IPS DF 4.7 (cell line): ENCODE measurements around the gene PCDH9.
"Not testable (repeated sequence)": the region's sequence is repeated elsewhere in the genome, so short reads cannot be mapped to it uniquely, and the experiment has no call there.

Experiments
- DNase-seq: peaks from one replicate; pipeline ENCODE4 v3.0.0-alpha.2; 2013; ENCODE audit warnings: low spot score; ENCODE audit errors: extremely low read depth

PCDH9 gene

GRCh38 chr13:66915596-66916185 lies 314.4 kb downstream of the PCDH9 start:
- no peak for DNase-seq

- no peak for DNase-seq
These were observed 316.0 kb downstream of the PCDH9 start for GRCh38 chr13:66914155-66914554.

- no peak for DNase-seq
These were observed 318.7 kb downstream of the PCDH9 start for GRCh38 chr13:66911411-66911939.

DNA sequence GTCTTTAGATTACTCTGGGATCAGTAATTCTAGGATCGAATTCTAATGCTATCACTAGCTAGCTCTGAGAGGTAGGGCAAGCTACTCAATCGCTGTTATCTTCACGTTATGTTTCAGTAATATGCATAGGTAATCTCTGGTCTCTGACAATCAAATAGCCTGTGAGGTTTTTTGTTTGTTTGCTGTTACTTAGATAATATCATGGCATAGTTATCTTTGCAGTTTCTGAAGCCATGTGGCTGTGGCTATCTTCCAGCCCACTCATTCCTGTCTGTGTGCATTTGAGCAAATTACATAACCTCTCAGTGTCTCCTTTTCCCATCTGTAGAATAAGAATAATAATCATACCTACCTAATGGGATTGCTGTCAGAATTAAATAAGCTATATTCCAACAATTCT lies 330.2 kb downstream of the PCDH9 start:
- no peak for DNase-seq

DNA sequence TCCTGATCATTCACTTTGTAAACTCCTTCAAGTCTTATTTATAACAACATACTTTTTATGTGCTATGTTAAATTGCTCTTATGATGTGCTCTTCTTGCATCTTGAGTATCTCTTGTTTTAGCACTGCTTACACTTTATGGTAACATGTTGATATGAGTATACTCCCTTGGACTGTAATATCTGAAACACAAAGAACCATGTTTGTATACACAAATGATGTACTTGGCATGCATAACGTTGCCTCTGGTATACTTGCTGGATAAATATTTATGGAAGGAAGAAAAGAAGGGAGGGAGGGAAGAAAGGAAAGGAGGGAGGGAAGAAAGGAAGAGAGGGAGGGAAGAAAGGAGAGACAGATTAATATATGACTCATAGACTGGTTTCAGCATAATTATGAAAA lies 333.2 kb downstream of the PCDH9 start:
- DNase-seq, result no peak

DNA sequence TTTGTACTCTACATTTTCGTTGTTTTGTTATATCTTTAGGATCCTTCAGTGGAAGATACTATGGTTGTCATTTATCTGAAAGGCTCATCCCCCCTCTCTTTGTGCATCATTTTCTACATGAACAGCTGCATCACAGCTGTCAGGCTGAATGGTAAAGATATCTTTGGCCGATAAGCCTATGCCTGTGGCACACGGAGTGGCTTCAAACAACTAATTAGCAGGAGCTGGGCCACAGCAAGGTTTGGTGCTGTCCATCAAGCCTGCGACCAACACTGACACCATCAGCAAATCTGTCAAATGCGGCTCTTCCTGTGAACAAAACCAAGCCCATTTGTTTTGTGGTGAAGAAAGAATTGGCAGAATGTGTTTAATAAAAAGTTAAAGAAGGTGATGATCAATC lies 334.4 kb downstream of the PCDH9 start:
- DNase-seq, result no peak

DNA sequence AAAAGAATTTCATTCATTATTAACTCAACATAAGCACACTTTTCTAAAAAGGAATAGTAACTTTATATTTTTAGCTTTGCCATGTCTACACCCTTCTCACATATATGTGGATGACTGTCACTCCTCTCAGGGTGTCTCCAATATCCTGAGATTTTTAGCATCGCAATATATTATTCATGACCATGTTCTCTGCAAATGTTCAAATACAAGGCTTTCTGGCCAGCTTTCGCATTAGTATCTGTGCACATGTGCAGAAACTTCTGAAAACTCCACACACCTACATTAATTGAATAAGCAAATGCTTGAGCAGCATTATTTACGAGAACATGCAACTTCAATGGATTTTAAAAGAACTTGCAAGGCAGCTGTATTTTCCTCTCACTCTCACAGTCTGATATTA lies 334.8 kb downstream of the PCDH9 start:
- no peak for DNase-seq

DNA sequence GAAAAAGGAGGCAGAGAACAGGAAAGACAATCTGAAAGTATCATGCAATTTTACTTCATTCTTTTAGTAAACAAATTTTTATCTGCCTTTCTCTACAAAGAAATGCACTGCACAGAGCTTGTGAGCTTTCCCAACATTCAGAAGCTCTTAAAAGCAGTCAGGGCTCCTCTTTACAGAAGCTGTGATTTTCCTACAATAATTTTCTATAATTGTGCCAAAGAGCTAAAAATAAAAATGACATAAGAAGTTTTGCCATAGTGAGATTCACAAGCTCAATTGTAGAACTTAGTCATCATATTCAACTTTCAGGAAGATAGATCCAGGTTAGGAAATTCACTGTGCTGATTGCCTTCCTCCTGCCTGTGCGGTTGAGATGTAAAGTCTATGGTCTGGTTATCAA lies 341.4 kb downstream of the PCDH9 start:
- no peak for DNase-seq

GRCh38 chr13:66887088-66887487 lies 343.0 kb downstream of the PCDH9 start:
- no peak for DNase-seq

DNA sequence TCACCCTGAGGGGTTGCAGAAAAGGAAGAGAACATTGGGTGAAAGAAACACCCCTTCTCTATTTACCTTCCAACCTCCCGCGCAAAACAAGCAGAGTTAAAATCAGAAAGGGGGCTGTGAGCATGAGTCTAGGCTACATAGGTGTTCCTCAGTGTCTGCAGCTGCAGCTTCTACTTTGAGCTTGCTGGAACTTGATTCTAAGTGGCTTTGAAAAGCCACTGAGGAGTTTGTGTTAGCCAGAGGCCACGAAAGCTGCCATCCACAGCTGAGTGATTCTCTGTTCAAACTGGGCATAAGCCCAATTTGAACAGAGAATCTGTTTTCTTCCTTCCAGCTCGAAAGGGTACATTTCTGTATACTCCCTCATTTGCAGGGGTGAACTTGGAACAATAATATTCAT lies 343.9 kb downstream of the PCDH9 start:
- DNase-seq, result no peak

GRCh38 chr13:66881170-66881569 lies 349.0 kb downstream of the PCDH9 start:
- not testable (repeated sequence) for DNase-seq

DNA sequence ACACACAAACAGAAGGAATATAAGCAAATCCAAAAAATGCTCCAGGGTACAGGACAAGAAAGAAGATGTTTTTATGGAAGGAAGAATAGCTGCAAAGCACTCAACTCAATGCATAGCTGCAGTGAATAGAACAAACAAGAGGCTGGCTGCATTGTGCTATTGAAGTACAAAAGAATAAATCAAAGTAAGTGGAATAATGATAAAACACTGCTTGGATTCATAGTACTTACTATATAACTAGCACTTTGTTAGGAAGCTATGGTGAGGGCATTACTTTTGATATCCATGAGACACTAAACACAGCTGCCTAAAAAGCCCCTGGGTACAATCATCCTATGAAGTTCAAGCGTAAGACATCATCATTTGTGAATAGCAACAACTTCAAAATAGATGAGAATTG lies 350.1 kb downstream of the PCDH9 start:
- DNase-seq, result no peak

- no peak for DNase-seq
These were observed 354.9 kb downstream of the PCDH9 start for GRCh38 chr13:66875264-66875663.

- no peak for DNase-seq
These were observed 365.5 kb downstream of the PCDH9 start for GRCh38 chr13:66864627-66865026.

DNA sequence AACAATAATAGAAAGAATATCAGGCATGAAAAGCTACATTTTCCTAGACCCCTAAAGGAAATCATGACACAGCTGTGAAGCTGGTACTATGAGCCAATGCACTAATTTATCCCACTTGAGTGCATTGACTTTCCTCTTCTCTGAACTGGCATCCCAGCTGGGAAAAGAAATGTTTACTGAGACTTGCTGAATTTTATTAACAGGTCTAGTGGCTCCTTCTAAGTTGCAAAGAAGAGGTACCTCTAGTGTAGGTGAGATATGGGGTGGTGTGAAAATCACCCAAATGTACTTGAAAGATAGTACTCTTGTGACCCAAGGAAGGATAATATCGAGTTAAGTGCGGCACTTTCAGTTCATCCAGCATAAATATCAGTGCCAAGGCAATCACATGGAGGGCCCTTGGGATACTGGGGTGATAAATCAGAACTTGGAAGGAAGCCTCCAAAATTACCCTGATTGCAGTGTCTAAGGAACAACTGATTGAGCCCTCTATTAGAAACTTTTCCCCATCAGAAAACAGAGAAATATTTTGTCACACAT lies 369.2 kb downstream of the PCDH9 start:
- no peak for DNase-seq

- DNase-seq, result no peak
These were observed 369.9 kb downstream of the PCDH9 start for GRCh38 chr13:66859934-66860877.

GRCh38 chr13:66859078-66859477 lies 371.1 kb downstream of the PCDH9 start:
- no peak for DNase-seq

DNA sequence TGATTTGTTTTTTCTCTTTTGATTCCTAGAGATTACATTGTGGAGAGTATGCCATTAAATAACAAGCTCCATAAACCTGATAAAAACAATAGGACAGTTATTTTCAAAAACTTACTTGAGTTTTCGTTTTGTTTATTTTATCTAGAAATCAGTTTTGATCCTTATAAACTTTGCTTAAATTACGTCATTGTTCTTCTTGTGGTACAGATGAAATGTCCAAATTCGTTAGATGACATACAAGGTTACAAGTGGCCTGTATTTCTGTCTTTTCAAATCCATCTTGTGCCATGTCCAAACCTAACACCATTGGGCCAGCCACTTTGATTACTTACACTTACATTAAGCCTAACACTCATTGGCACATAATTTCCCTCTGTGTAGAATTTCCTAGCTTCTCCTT lies 372.0 kb downstream of the PCDH9 start:
- DNase-seq, result no peak

DNA sequence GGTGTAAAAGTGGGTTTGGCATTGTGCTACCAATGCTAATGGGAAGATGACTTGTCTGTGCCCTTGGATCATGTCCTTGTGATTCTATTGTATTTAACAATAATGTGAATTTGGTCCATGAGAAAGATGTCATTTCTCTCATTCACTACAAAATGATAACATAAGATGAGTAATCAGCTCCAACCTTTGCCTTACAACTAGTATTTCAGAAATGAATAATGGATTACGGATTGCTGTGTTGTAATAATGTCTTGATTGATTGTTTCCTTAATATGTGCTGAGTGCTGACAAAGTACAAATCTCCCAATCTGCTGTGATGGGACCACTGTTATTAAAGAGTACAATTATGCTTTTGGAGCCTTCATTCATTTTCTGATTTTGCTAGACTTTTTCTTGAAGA lies 375.0 kb downstream of the PCDH9 start:
- no peak for DNase-seq

- no peak for DNase-seq
These were observed 376.6 kb downstream of the PCDH9 start for GRCh38 chr13:66853564-66853963.

DNA sequence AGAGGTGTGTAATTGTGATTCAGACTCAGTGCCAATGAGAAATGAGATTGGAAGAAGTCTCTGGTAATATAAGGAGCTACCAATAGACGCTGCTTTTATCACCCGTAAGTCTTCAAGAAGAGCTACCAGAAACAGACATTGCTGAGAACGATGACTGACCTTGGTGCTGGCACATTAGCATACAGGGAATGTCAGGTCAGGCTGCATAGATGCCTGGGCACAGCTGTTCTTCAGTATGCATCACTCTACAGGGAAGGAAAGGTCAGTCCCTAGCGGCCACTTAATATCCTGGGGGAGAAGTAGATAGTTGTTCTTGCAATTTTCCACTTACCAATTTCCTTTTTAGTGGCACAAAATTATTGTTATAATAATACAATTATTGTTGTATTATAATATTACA lies 380.4 kb downstream of the PCDH9 start:
- DNase-seq, result no peak

DNA sequence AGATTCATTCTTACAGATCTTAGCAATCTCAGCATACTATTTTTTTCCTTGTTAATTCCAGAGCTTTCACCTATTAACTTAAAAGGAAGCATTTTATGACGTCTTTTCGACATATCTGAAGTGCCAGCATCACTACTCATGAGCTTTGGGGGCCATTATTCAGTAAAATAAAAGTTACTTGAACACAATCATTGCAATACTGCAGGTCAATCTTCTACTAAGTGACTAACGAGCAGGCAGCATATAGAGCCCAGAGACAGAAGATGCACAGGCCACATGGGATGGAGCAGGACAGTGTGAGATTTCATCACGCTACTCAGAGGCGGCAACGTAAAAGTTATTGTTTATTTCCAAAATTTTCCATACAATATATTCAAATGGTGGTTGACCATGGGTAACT lies 382.6 kb downstream of the PCDH9 start:
- DNase-seq, result no peak
